ENCODE data around the gene C9orf78. TPM values are rescaled to one million over a fixed set of nuclear protein-coding genes. Genes with fewer than 3 reads are reported as not detected.

Gene C9orf78
- total RNA-seq, 1 experiment from 2014 or later = 37.5 TPM

DNA sequence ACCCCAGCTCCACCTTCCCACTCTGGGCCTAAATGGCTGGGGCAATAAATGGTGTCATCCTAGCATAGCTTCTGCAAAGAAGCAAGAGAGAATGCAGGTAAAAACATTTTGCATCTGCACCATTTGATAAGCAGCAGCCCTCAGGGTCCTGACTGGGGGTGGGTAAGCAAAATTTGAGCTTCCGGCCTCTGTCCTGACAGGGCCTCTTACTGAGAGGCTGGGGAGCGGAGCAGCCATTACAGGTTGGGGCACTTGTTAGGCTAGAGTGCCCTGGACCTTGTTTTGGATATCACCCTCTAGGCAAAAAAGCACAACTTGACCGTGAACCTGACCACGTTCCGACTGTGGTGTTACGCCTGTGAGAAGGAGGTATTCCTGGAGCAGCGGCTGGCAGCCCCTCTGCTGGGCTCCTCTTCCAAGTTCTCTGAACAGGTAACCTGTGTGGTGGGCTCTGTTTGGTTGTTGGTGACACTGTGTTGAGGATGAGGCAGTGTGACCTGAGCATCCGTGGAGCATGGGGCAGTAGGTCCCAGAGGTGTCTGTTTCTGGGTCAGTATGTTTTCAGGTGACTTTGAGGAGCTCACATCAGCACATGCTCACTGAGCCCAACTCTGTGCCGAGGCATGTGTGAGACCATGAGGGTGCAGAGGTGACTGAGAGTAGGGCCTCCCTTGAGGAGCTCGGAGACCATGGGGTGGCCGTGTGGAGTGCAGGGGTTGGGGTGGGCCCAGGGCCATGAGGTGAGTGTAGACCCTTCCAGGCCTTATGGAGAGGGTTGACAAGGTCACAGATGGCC lies 23.3 kb upstream of the C9orf78 start:
- H2AK5ac ChIP-seq (ENCODE audit: insufficient read length, low read length) = no peak overlapping the region
- H2BK120ac ChIP-seq (ENCODE audit: low read depth, low read length, poor library complexity, severe bottlenecking) = no peak overlapping the region
- H3K27me3 ChIP-seq (ENCODE audit: insufficient read depth, low read length) = no peaks in the 10 kb centered on the region
- H3K56ac ChIP-seq (ENCODE audit: insufficient read length, low read depth, low read length) = no peak overlapping the region
- H2BK12ac ChIP-seq (ENCODE audit: insufficient read length, low read depth, low read length) = no peak overlapping the region
- H2BK5ac ChIP-seq (ENCODE audit: insufficient read length, low read length) = no peak overlapping the region
- Mint-ChIP-seq H3K27me3 (ENCODE audit: low read depth) (no peaks in the 10 kb centered on the region), H3K4me3 (no peak overlapping the region), H3K27ac (no peak overlapping the region; a peak in 1 of 7 replicates), H3K4me1 (no peaks in the 10 kb centered on the region), H3K36me3 (ENCODE audit: insufficient read depth in 1 of 3, low read depth in 3 of 3) (peaks cover 7 to 46% (median 20%) of the 10 kb centered on the region in 3 experiments; a peak in 6 of 7 replicates), H3K9me3 (no peaks in the 10 kb centered on the region)
- H3K23me2 ChIP-seq (ENCODE audit: insufficient read length, low read depth, low read length, poor library complexity, severe bottlenecking) = no peaks in the 10 kb centered on the region
- no peak overlapping the region for H4K5ac ChIP-seq (ENCODE audit: insufficient read length, low read depth, low read length)
- H3K4me1 ChIP-seq (ENCODE audit: insufficient read depth, low read length) = no peaks in the 10 kb centered on the region
- no peak overlapping the region for H3K27ac ChIP-seq (ENCODE audit: insufficient read length, low read depth, low read length)
- no CpG with 5 or more reads among the region's 11 CpGs for WGBS (ENCODE audit: extremely low coverage, insufficient read length, low lambda C conversion rate)
- H2AFZ ChIP-seq (ENCODE audit: low read length) = no peak overlapping the region
- no peak overlapping the region for H4K91ac ChIP-seq (ENCODE audit: insufficient read length, low read depth, low read length)
- no peak overlapping the region for H4K8ac ChIP-seq (replicated peaks; ENCODE audit: insufficient read length, low read depth, low read length)
- no peak overlapping the region for H3K23ac ChIP-seq (ENCODE audit: insufficient read length, low read depth, low read length)
- H2BK20ac ChIP-seq (ENCODE audit: low read depth, low read length, poor library complexity, severe bottlenecking) = no peak overlapping the region
- no peak overlapping the region for H3K14ac ChIP-seq (ENCODE audit: insufficient read depth, low read length)
- no peak overlapping the region for H3T11ph ChIP-seq (ENCODE audit: low read length)
- TF ChIP-seq, protein P1, sequence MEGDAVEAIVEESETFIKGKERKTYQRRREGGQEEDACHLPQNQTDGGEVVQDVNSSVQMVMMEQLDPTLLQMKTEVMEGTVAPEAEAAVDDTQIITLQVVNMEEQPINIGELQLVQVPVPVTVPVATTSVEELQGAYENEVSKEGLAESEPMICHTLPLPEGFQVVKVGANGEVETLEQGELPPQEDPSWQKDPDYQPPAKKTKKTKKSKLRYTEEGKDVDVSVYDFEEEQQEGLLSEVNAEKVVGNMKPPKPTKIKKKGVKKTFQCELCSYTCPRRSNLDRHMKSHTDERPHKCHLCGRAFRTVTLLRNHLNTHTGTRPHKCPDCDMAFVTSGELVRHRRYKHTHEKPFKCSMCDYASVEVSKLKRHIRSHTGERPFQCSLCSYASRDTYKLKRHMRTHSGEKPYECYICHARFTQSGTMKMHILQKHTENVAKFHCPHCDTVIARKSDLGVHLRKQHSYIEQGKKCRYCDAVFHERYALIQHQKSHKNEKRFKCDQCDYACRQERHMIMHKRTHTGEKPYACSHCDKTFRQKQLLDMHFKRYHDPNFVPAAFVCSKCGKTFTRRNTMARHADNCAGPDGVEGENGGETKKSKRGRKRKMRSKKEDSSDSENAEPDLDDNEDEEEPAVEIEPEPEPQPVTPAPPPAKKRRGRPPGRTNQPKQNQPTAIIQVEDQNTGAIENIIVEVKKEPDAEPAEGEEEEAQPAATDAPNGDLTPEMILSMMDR (conservative IDR thresholded peaks at IDR 0.05) = no peak
- no peak for DNase-seq
- no peak overlapping the region for H3K4ac ChIP-seq (ENCODE audit: low read depth, low read length)
- no peaks in the 10 kb centered on the region for H3K9me3 ChIP-seq (ENCODE audit: control insufficient read depth, low read depth, low read length)
- no peak overlapping the region for H3K4me2 ChIP-seq (ENCODE audit: insufficient read depth, insufficient read length, low read length)
- no peak overlapping the region for H2BK15ac ChIP-seq (ENCODE audit: low read depth, low read length)
- H3K79me2 ChIP-seq (ENCODE audit: insufficient read depth, low read length) = no peaks in the 10 kb centered on the region
- H3K9ac ChIP-seq (ENCODE audit: extremely low read depth, insufficient read length, low read length) = no peak overlapping the region
- no peaks in the 10 kb centered on the region for H4K20me1 ChIP-seq (ENCODE audit: control insufficient read depth, insufficient read depth, insufficient read length)
- H3K18ac ChIP-seq (ENCODE audit: insufficient read length, low read depth, low read length) = no peak overlapping the region
- H3K79me1 ChIP-seq (ENCODE audit: insufficient read depth, low read depth, low read length, poor library complexity, severe bottlenecking) = no peaks in the 10 kb centered on the region
